SU-DHL-6 (cell line): ENCODE measurements around the gene ARHGAP26.

Source experiments
- H2AFZ ChIP-seq: fragments of 200-600 bp; sonication (generic); 2 replicates; pipeline ENCODE4 v1.6.1; 2014; ENCODE audit warnings: low read depth, mild to moderate bottlenecking, moderate library complexity, mixed read lengths, antibody characterized with exemption, low read length; ENCODE audit not compliant: severe bottlenecking
- H3F3A ChIP-seq: fragments of 200-600 bp; shearing (Covaris generic); 2 replicates; pipeline ENCODE4 v1.6.0; 2016; ENCODE audit warnings: antibody characterized with exemption, mild to moderate bottlenecking; ENCODE audit not compliant: insufficient read depth
- H3K27ac ChIP-seq: fragments of 200-600 bp; sonication (generic); 2 replicates; pipeline ENCODE4 v1.5.1; 2016; ENCODE audit warnings: low read depth, mild to moderate bottlenecking, low read length, moderate library complexity, mixed read lengths
- H3K27me3 ChIP-seq: fragments of 200-600 bp; sonication (generic), shearing (Covaris generic); 2 replicates; pipeline ENCODE4 v1.6.0; 2014; ENCODE audit warnings: mild to moderate bottlenecking, low read length
- H3K36me3 ChIP-seq: fragments of 200-600 bp; sonication (generic); 2 replicates; pipeline ENCODE4 v1.6.1; 2014; ENCODE audit warnings: mild to moderate bottlenecking, low read length, mixed read lengths
- H3K4me2 ChIP-seq: fragments of 300-600, 200-600 bp; shearing (Covaris generic), sonication (generic); 2 replicates; pipeline ENCODE4 v1.6.0; 2014; ENCODE audit warnings: low read length, low read depth, mild to moderate bottlenecking; ENCODE audit not compliant: poor library complexity, severe bottlenecking
- H3K4me3 ChIP-seq: fragments of 200-600 bp; sonication (generic); 2 replicates; pipeline ENCODE4 v1.5.1; 2014; ENCODE audit warnings: antibody characterized with exemption, low read length, mild to moderate bottlenecking, mixed read lengths; ENCODE audit not compliant: insufficient read depth, poor library complexity, severe bottlenecking
- H3K79me2 ChIP-seq: fragments of 200-600 bp; sonication (generic); 2 replicates; pipeline ENCODE4 v1.6.1; 2014; ENCODE audit warnings: mild to moderate bottlenecking, low read length, moderate library complexity; ENCODE audit not compliant: insufficient read depth
- H3K9ac ChIP-seq: fragments of 200-600 bp; sonication (generic); 2 replicates; pipeline ENCODE4 v1.7.0; 2014; ENCODE audit warnings: mild to moderate bottlenecking, low read length
- H3K9me2 ChIP-seq: fragments of 200-600 bp; sonication (generic); replicated peaks from 2 replicates; pipeline ENCODE4 v1.6.1; 2014; ENCODE audit warnings: low read length; ENCODE audit not compliant: insufficient read depth
- H3K9me3 ChIP-seq: fragments of 200-600 bp; sonication (generic); 2 replicates; pipeline ENCODE4 v1.6.1; 2014; ENCODE audit warnings: low read length, mixed read lengths; ENCODE audit not compliant: insufficient read depth
- H4K20me1 ChIP-seq: fragments of 200-600 bp; sonication (generic); 2 replicates; pipeline ENCODE4 v1.6.1; 2014; ENCODE audit warnings: low read depth, mild to moderate bottlenecking, antibody characterized with exemption, low read length, moderate library complexity, mixed read lengths
- CTCF ChIP-seq: fragments of 200-600 bp; sonication (generic); IDR thresholded peaks from one replicate; pipeline ENCODE4 v1.5.1; 2017; ENCODE audit warnings: antibody characterized with exemption, mild to moderate bottlenecking, low read length, moderate library complexity; ENCODE audit not compliant: insufficient read depth, poor library complexity, severe bottlenecking
- EZH2phosphoT487 ChIP-seq: fragments of 200-600 bp; sonication (generic), shearing (Covaris generic); conservative IDR thresholded peaks from 2 replicates; pipeline ENCODE4 v1.6.1; 2018; ENCODE audit warnings: mild to moderate bottlenecking, antibody characterized with exemption, low read length, moderate library complexity, mixed read lengths

The ARHGAP26 gene

GRCh38 chr5:143044265-143044664, 274.1 kb downstream of the ARHGAP26 start:
- Histone ChIP-seq H3K27me3 (no peaks in the 10 kb centered on the region), H3K36me3 (no peaks in the 10 kb centered on the region), H3F3A (no peaks in the 10 kb centered on the region), H3K79me2 (no peaks in the 10 kb centered on the region), H3K9ac (no peak overlapping the region), H3K27ac (no peak overlapping the region), H2AFZ (no peak overlapping the region), H3K4me2 (no peak overlapping the region), H3K9me3 (no peaks in the 10 kb centered on the region), H3K9me2 (no peaks in the 10 kb centered on the region), H4K20me1 (no peaks in the 10 kb centered on the region), H3K4me3 (no peak overlapping the region)
- TF ChIP-seq EZH2phosphoT487: no peak
- no peak for TF ChIP-seq CTCF

- Histone ChIP-seq H2AFZ (no peak overlapping the region), H3K79me2 (no peaks in the 10 kb centered on the region), H4K20me1 (no peaks in the 10 kb centered on the region), H3K27ac (no peak overlapping the region), H3K9me3 (no peaks in the 10 kb centered on the region), H3K4me3 (no peak overlapping the region), H3K36me3 (no peaks in the 10 kb centered on the region), H3F3A (no peaks in the 10 kb centered on the region), H3K4me2 (no peak overlapping the region), H3K9ac (no peak overlapping the region), H3K27me3 (no peaks in the 10 kb centered on the region), H3K9me2 (no peaks in the 10 kb centered on the region)
- TF ChIP-seq EZH2phosphoT487: no peak
- TF ChIP-seq CTCF: no peak
Measured at GRCh38 chr5:143045062-143045461, 274.9 kb downstream of the ARHGAP26 start.

GRCh38 chr5:143046314-143046713, 276.1 kb downstream of the ARHGAP26 start:
- H3K9ac ChIP-seq: no peak overlapping the region
- no peak overlapping the region for H2AFZ ChIP-seq
- H3K36me3 ChIP-seq: no peaks in the 10 kb centered on the region
- TF ChIP-seq CTCF (no peak), EZH2phosphoT487 (no peak)
- H3K4me3 ChIP-seq: no peak overlapping the region
- no peaks in the 10 kb centered on the region for H3K9me3 ChIP-seq
- no peak overlapping the region for H3K27ac ChIP-seq
- H4K20me1 ChIP-seq: no peaks in the 10 kb centered on the region
- H3K4me2 ChIP-seq: no peak overlapping the region
- no peaks in the 10 kb centered on the region for H3K9me2 ChIP-seq
- H3K79me2 ChIP-seq: no peaks in the 10 kb centered on the region
- H3F3A ChIP-seq: no peaks in the 10 kb centered on the region
- no peaks in the 10 kb centered on the region for H3K27me3 ChIP-seq

GRCh38 chr5:143047091-143047490, 276.9 kb downstream of the ARHGAP26 start:
- Histone ChIP-seq H3K9ac (no peak overlapping the region), H3K27me3 (no peaks in the 10 kb centered on the region), H3F3A (no peaks in the 10 kb centered on the region)

More at GRCh38 chr5:143047091-143047490, 276.9 kb downstream of the ARHGAP26 start:
- Histone ChIP-seq H3K27ac (no peak overlapping the region), H3K79me2 (no peaks in the 10 kb centered on the region), H4K20me1 (no peaks in the 10 kb centered on the region), H3K9me2 (no peaks in the 10 kb centered on the region), H3K4me2 (no peak overlapping the region), H2AFZ (no peak overlapping the region), H3K36me3 (no peaks in the 10 kb centered on the region), H3K9me3 (no peaks in the 10 kb centered on the region), H3K4me3 (no peak overlapping the region)
- no peak for TF ChIP-seq EZH2phosphoT487
